RWPE1 (cell line): ENCODE data around the gene RNPS1.

Experiments
- CTCF ChIA-PET: fragments of 350-600 bp; sonication (Branson Sonifier 250); formaldehyde crosslinking; extraction: SDS; loops from one replicate; lab custom pipeline; 2021; lab: Yijun Ruan, JAX
- POLR2A ChIA-PET: fragments of 400-600 bp; formaldehyde crosslinking; extraction: SDS; loops from one replicate; lab custom pipeline; 2020; ENCODE audit warnings: antibody characterized with exemption; ENCODE audit not compliant: low non-redundant PET; lab: Yijun Ruan, JAX
- DNase-seq: peaks from one replicate; pipeline ENCODE4 v3.0.0; 2012; ENCODE audit warnings: low spot score
- H3K27ac ChIP-seq: fragments of 450-650 bp; 2 replicates; pipeline ENCODE4 v1.5.1; 2017
- TF ChIP-seq, protein P1 (sequence below): fragments of 450-650 bp; conservative IDR thresholded peaks from 2 replicates; pipeline ENCODE4 v1.5.1; 2017; ENCODE audit warnings: low read depth, mild to moderate bottlenecking

RNPS1 gene

DNA sequence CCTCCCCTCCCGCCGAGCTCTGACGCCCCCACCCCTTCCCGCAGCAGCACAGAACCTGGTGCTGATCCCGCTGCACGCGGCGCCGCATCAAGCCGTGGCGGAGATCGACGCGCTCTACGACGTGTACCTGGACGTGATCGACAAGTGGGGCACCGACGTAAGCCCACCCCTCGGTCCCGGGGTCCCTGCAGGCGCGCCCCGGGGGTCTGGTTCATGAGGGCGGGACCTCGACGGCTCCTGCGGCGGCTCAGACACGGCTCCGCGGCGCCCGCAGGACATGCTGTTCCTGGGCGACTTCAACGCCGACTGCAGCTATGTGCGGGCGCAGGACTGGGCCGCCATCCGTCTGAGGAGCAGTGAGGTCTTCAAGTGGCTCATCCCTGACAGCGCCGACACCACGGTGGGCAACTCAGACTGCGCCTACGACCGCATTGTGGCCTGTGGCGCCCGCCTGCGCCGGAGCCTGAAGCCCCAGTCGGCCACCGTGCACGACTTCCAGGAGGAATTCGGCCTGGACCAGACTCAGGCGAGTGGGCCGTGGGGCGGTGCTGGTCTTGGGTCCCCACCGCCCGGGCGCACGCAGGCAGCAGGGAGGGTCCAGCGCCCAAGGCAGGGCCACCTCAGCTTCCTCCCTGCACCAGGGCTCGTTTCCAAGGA is 30.3 kb downstream of the RNPS1 start:
- POLR2A ChIA-PET: no interaction called here
- no peak overlapping the region for H3K27ac ChIP-seq
- CTCF ChIA-PET: no interaction called here
- DNase-seq: no peak
- TF ChIP-seq, protein P1, sequence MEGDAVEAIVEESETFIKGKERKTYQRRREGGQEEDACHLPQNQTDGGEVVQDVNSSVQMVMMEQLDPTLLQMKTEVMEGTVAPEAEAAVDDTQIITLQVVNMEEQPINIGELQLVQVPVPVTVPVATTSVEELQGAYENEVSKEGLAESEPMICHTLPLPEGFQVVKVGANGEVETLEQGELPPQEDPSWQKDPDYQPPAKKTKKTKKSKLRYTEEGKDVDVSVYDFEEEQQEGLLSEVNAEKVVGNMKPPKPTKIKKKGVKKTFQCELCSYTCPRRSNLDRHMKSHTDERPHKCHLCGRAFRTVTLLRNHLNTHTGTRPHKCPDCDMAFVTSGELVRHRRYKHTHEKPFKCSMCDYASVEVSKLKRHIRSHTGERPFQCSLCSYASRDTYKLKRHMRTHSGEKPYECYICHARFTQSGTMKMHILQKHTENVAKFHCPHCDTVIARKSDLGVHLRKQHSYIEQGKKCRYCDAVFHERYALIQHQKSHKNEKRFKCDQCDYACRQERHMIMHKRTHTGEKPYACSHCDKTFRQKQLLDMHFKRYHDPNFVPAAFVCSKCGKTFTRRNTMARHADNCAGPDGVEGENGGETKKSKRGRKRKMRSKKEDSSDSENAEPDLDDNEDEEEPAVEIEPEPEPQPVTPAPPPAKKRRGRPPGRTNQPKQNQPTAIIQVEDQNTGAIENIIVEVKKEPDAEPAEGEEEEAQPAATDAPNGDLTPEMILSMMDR: no peak

DNA sequence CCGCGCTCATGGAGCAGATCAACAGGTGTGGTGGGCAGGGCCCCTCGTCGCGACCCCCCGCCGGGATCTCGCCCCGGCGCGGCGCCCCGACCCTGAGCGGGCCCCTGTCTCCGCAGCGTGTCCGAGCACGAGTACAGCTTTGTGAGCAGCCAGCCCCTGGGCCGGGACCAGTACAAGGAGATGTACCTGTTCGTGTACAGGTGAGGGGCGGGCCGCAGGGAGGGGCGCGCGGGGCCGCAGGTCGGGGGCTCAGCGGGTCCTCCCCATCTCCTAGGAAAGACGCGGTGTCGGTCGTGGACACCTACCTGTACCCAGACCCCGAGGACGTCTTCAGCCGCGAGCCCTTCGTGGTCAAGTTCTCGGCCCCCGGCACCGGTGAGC is 30.8 kb downstream of the RNPS1 start:
- ChIA-PET CTCF (interaction anchor here (0.7 kb wide), 1 partner anchor 88 kb away, joined by 3 read pairs; no protein-coding TSS in a partner anchor), POLR2A (no interaction called here)
- no peak for DNase-seq
- TF ChIP-seq, protein P1: no peak
- H3K27ac ChIP-seq: no peak overlapping the region

DNA sequence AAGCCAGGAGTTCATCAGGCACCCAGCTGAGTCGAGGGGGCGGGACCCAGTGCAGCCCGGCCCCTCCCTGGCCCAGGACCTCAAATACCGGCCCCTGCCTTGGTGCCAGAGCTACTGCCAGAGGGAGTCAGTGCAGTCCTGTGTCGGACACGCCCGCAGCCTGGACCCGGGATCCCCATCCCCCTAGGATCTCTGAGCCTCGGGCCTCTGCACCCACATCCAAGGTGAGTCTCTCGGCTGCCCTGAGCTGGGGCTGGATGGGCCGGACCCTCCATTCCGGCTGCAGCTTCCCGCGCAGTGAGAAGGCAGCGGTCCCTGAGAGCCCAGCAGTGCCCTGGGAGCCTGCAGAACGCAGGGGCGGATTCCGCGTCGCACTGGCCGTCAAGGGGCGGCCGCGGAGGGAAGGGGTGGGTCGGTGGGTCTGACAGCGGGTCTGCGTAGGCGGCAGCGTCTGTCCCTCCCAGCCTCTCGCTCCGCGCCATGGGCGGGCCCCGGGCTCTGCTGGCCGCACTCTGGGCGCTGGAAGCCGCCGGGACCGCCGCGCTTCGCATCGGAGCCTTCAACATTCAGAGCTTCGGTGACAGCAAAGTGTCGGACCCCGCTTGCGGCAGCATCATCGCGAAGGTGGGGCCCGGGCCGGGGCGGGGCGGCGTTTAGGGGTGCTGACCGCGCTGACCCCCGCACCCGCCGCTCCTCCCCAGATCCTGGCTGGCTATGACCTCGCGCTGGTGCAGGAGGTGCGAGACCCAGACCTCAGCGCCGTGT is 31.4 kb downstream of the RNPS1 start, which contains the start of gene DNASE1L2:
Gene DNASE1L2 (plus strand): TSS at position 108 of the 765 bp plus-strand sequence. CDS start 373 bp downstream, at position 481.
- POLR2A ChIA-PET: no interaction called here
- peak; percentile 49 for DNase-seq
- peak within 1 kb of the TSS; percentile 26 for H3K27ac ChIP-seq
- TF ChIP-seq, protein P1: no peak
- CTCF ChIA-PET: interaction anchor here (0.7 kb wide), 2 partner anchors 15 to 87 kb away, joined by 3 read pairs; no protein-coding TSS in a partner anchor

DNA sequence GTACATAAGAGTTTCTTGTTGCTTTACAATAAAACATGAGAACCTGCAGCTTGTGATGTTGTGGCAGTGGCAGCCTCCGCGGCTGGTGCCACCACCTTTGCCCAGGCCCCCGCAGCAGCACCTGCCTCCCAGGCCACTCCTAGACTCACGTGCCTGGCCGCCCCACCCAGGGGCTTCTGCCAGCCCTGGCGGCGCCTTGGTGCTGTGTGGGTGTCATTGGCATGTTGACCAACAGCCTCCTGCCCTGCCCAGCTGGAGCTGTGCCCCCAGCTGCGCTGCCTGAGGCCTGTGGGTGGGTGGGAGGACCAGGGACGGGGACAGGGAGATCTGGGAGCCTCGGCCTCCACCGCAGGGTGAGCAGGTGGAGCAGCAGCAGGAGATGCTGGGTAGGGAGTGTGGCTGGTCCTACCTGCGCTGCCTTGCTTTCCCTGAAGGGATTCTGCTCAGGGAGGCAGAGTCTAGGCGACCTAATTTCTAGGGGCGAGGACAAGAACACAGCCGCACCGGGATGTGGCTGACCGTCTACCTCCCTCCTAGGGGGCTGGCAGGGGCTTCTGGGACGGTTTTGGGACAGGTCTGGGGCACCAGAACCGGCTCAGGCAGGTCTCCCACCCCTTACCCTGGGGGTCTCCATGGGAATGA is 32.1 kb downstream of the RNPS1 start:
- ChIA-PET POLR2A (no interaction called here), CTCF (interaction anchor here (0.7 kb wide), 1 partner anchor 16 kb away, joined by 3 read pairs; no protein-coding TSS in a partner anchor)
- no peak for DNase-seq
- peak overlapping the region; percentile 26 for H3K27ac ChIP-seq
- TF ChIP-seq, protein P1: no peak

DNA sequence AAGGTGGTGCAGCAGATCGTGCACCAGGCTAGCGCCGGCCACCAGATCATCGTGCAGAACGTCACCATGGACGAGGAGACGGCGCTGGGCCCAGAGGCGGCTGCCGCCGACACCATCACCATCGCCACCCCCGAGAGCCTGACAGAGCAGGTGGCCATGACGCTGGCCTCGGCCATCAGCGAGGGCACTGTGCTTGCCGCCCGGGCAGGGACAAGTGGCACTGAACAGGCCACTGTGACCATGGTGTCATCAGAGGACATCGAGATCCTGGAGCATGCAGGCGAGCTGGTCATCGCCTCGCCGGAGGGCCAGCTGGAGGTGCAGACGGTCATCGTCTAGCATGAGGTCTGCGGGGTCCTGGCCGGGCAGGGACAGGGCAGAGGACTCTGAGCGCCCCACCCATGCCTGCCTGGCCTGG is 32.7 kb downstream of the RNPS1 start:
- ChIA-PET POLR2A (no interaction called here), CTCF (no interaction called here)
- no peak for DNase-seq
- TF ChIP-seq, protein P1: no peak
- no peak overlapping the region; the same call in 1 of the 2 replicates for H3K27ac ChIP-seq

DNA sequence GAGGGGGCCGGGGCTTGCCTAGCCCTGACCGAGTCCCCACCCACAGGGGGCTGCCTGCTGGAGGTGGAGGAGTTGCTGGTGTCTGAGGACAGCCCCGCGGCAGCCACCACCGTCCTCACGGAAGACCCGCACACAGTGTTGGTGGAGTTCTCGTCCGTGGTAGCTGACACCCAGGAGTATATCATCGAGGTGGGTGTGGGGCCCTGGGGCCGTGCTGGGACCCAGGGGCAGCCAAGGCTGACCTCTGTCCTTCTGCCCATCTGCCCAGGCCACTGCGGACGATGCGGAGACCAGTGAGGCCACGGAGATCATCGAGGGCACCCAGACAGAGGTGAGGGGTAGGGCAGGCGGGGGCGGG is 33.1 kb downstream of the RNPS1 start:
- POLR2A ChIA-PET: no interaction called here
- H3K27ac ChIP-seq: no peak overlapping the region
- DNase-seq: no peak
- TF ChIP-seq, protein P1: no peak
- CTCF ChIA-PET: interaction anchor here (0.6 kb wide), 2 partner anchors 47 to 52 kb away, joined by 3 to 4 read pairs; no protein-coding TSS in a partner anchor
